Thyroid gland (tissue), 4 donors: ENCODE data around the gene ZNF408.

ENCODE experiments used
- POLR2A ChIP-seq, 2 donors: fragments of 450-650 bp; IDR thresholded peaks; one replicate each; pipeline ENCODE4 v1.6.1; 2017; ENCODE audit warnings: antibody characterized with exemption in 2 of 2, mild to moderate bottlenecking in 2 of 2, moderate library complexity in 1 of 2
- TF ChIP-seq, protein P1 (sequence below), 6 experiments: fragments of 200-600 bp in 3 of 6; fragments of 450-650 bp in 3 of 6; sonication (generic) in 3 of 6; IDR thresholded peaks; one replicate each; pipeline ENCODE4 v1.5.1; 2016 to 2019; ENCODE audit warnings: antibody characterized with exemption in 6 of 6, mild to moderate bottlenecking in 2 of 6, inconsistent platforms in 1 of 6, moderate library complexity in 1 of 6

DNA sequence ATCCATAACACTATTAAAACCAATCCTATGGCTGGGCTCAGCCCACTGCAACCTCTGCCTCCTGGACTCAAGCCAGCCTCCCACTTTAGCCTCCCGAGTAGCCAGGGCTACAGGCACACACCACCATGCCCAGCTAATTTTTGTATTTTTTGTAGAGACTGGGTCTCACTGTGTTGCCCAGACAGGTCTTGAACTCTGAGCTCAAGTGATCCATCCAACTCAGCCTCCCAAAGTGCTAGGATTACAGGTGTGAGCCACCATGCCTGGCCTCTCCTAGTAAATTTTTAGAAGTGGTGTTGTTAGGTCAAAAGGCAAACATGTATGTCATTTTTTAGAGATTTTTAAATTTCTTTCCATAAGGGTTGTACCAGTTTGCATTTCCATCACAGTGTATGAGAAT, 32.4 kb downstream of the ZNF408 start:
- no peak for TF ChIP-seq POLR2A (IDR thresholded peaks at IDR 0.05)
- TF ChIP-seq, protein P1, sequence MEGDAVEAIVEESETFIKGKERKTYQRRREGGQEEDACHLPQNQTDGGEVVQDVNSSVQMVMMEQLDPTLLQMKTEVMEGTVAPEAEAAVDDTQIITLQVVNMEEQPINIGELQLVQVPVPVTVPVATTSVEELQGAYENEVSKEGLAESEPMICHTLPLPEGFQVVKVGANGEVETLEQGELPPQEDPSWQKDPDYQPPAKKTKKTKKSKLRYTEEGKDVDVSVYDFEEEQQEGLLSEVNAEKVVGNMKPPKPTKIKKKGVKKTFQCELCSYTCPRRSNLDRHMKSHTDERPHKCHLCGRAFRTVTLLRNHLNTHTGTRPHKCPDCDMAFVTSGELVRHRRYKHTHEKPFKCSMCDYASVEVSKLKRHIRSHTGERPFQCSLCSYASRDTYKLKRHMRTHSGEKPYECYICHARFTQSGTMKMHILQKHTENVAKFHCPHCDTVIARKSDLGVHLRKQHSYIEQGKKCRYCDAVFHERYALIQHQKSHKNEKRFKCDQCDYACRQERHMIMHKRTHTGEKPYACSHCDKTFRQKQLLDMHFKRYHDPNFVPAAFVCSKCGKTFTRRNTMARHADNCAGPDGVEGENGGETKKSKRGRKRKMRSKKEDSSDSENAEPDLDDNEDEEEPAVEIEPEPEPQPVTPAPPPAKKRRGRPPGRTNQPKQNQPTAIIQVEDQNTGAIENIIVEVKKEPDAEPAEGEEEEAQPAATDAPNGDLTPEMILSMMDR (IDR thresholded peaks at IDR 0.05), result no peak
